ENCODE data around the gene KIF4A.

- TF ChIP-seq CTCF (IDR thresholded peaks at IDR 0.05) (no peak), POLR2A (IDR thresholded peaks at IDR 0.05) (no peak)
These were observed 174.1 kb downstream of the KIF4A start for GRCh38 chrX:70464051-70464450.

Data from prostate gland (tissue), 2 donors.